ENCODE measurements around the gene HBG2. TPM values are rescaled to one million over a fixed set of nuclear protein-coding genes. Genes with fewer than 3 reads are reported as not detected.

Gene HBG2
- total and polyA plus RNA-seq, 9 of the 15 experiments (the other 6 are each of a cell fraction or from before 2014, with no cell fraction given), result 1,626 to 58,619 (median 10,515) TPM

GRCh38 chr11:5303626-5304025 lies 49.0 kb upstream of the HBG2 start:
- FAIRE-seq (no peak), DNase-seq (ENCODE audit: extremely low read depth in 1 of 4, low spot score in 3 of 4) (no peak), ATAC-seq (no peak)
- peaks cover 36% of the 10 kb centered on the region for H3K79me2 ChIP-seq (ENCODE audit: control insufficient read depth, insufficient read depth, low read length)
- intact Hi-C loops (cut with micrococcal nuclease), result no loop called here
- no peak overlapping the region for H3K4me2 ChIP-seq (ENCODE audit: insufficient read depth, low read length)
- BruUV-seq (replicated peaks), result no TSS peak
- no peaks in the 10 kb centered on the region for H4K20me1 ChIP-seq (replicated peaks; ENCODE audit: control insufficient read depth, insufficient read depth, low read length)
- POLR2A ChIA-PET, result interaction anchor here (0.7 to 1.4 kb wide), 2 partner anchors 92 to 310 kb away, joined by 3 read pairs; no protein-coding TSS in a partner anchor
- no peak overlapping the region for H3K27ac ChIP-seq (ENCODE audit: extremely low read depth, low read depth, low read length)
- H2AFZ ChIP-seq (ENCODE audit: low read depth, low read length), result no peak overlapping the region
- WGBS (ENCODE audit: insufficient coverage, low coverage, missing lambda C conversion rate), result 44% methylated on average over 5 of the region's 5 CpGs
- H3K4me3 ChIP-seq, result no peak overlapping the region
- peaks cover 0 to 3% of the 10 kb centered on the region in 2 experiments; a peak in 2 of 5 replicates for H3K4me1 ChIP-seq (replicated peaks in 1 of 2; ENCODE audit: control insufficient read depth in 2 of 2, insufficient read depth in 2 of 2, low read length in 2 of 2)
- peaks cover 77% of the 10 kb centered on the region for H3K36me3 ChIP-seq (ENCODE audit: control insufficient read depth, insufficient read depth, low read length)
- H3K9ac ChIP-seq (ENCODE audit: insufficient read depth in 1 of 2, low read depth in 2 of 2, low read length in 2 of 2), result no peak overlapping the region
- in situ Hi-C loops (cut with MboI), result loop anchor here (5.0 kb wide), 2 partner anchors 101 to 144 kb away; partner anchors contain the start of genes OR51I2 and OR51V1
- CTCF ChIA-PET (ENCODE audit: low intra/inter-chr PET ratio), result no interaction called here
- H3K9me1 ChIP-seq (ENCODE audit: control insufficient read depth, insufficient read depth, low read length), result no peaks in the 10 kb centered on the region
- no peaks in the 10 kb centered on the region for H3K9me3 ChIP-seq (replicated peaks; ENCODE audit: control insufficient read depth, insufficient read depth, low read depth, low read length)
- H3K27me3 ChIP-seq (ENCODE audit: control insufficient read depth in 2 of 2, insufficient read depth in 2 of 2, low read length in 2 of 2), result no peaks in the 10 kb centered on the region
- peak; percentile 67 for TF ChIP-seq TCF3 (CRISPR knock-in tag; IDR thresholded peaks at IDR 0.05)
- no peak for TF ChIP-seq GATA2 (CRISPR knock-in tag; IDR thresholded peaks at IDR 0.05)
- no peak for TF ChIP-seq SMAD2 (IDR thresholded peaks at IDR 0.05; ENCODE audit: low read depth, low read length)
- TF ChIP-seq ZNF121 (CRISPR knock-in tag; conservative IDR thresholded peaks at IDR 0.05), result no peak
- no peak for TF ChIP-seq ZNF431 (CRISPR knock-in tag; IDR thresholded peaks at IDR 0.05)
- TF ChIP-seq HMG20B (CRISPR knock-in tag; IDR thresholded peaks at IDR 0.05), result no peak
- 0 out of 2 replicates have a peak, but pooled peaks have one; percentile 15 for TF ChIP-seq ARID1B (IDR thresholded peaks at IDR 0.05)
- peak; percentile 43; the same call in 1 of the 2 replicates for TF ChIP-seq NFIC (IDR thresholded peaks at IDR 0.05)
- TF ChIP-seq ZNF143 (CRISPR knock-in tag; IDR thresholded peaks at IDR 0.05), result no peak
- no peak for TF ChIP-seq MTA1 (IDR thresholded peaks at IDR 0.05; ENCODE audit: borderline replicate concordance)
- TF ChIP-seq TCF7 (IDR thresholded peaks at IDR 0.05; ENCODE audit: borderline replicate concordance), result no peak
- 0 out of 2 replicates have a peak, but pooled peaks have one; percentile 24 for TF ChIP-seq LCOR (CRISPR knock-in tag; IDR thresholded peaks at IDR 0.05)
- no peak for TF ChIP-seq HDAC1 (IDR thresholded peaks at IDR 0.05)
- peak; percentile 61 for TF ChIP-seq CBFA2T3 (IDR thresholded peaks at IDR 0.05)
- TF ChIP-seq ZNF561 (CRISPR knock-in tag; conservative IDR thresholded peaks at IDR 0.05), result no peak
- TF ChIP-seq STAT6 (CRISPR knock-in tag; IDR thresholded peaks at IDR 0.05), result no peak
- TF ChIP-seq ZNF134 (CRISPR knock-in tag; conservative IDR thresholded peaks at IDR 0.05), result no peak
- TF ChIP-seq MBD1 (CRISPR knock-in tag; IDR thresholded peaks at IDR 0.05), result no peak
- TF ChIP-seq CHD1 (IDR thresholded peaks at IDR 0.05; ENCODE audit: low read length), result no peak
- TF ChIP-seq CREB5 (CRISPR knock-in tag; IDR thresholded peaks at IDR 0.05), result no peak
- TF ChIP-seq KLF10 (CRISPR knock-in tag; IDR thresholded peaks at IDR 0.05), result no peak
